ENCODE data around the gene ISYNA1. TPM values are rescaled to one million over a fixed set of nuclear protein-coding genes. Genes with fewer than 3 reads are reported as not detected.
A peak's percentile ranks its signal among the peaks of the same experiment; 100 is the strongest.

ISYNA1 gene
- total RNA-seq, 2 experiments from 2014 or later, result 48.6 to 54.9 TPM

GRCh38 chr19:18386543-18387271 lies 51.2 kb downstream of the ISYNA1 start:
- H3K4me1 Mint-ChIP-seq (ENCODE audit: low read depth), result peaks cover 6% of the 10 kb centered on the region
- DNase-seq (no peak), ATAC-seq (no peak)
- intact Hi-C loops (cut with micrococcal nuclease), result no loop called here
- H3K36me3 Mint-ChIP-seq (ENCODE audit: low read depth), result no peaks in the 10 kb centered on the region
- H3K4me3 Mint-ChIP-seq, result no peak overlapping the region
- peaks cover 41% of the 10 kb centered on the region for H3K27me3 Mint-ChIP-seq
- CTCF ChIA-PET, result interaction anchor here (0.8 to 6.7 kb wide), 5 partner anchors 13 to 460 kb away, joined by 3 to 181 read pairs (median 5); partner anchors contain the start of gene SSBP4
- no peaks in the 10 kb centered on the region for H3K9me3 Mint-ChIP-seq
- POLR2A ChIA-PET, result interaction anchor here (1.6 kb wide), 1 partner anchor 26 kb away, joined by 4 read pairs; no protein-coding TSS in a partner anchor
- H3K27ac Mint-ChIP-seq, result no peak overlapping the region
- TF ChIP-seq, protein P1, sequence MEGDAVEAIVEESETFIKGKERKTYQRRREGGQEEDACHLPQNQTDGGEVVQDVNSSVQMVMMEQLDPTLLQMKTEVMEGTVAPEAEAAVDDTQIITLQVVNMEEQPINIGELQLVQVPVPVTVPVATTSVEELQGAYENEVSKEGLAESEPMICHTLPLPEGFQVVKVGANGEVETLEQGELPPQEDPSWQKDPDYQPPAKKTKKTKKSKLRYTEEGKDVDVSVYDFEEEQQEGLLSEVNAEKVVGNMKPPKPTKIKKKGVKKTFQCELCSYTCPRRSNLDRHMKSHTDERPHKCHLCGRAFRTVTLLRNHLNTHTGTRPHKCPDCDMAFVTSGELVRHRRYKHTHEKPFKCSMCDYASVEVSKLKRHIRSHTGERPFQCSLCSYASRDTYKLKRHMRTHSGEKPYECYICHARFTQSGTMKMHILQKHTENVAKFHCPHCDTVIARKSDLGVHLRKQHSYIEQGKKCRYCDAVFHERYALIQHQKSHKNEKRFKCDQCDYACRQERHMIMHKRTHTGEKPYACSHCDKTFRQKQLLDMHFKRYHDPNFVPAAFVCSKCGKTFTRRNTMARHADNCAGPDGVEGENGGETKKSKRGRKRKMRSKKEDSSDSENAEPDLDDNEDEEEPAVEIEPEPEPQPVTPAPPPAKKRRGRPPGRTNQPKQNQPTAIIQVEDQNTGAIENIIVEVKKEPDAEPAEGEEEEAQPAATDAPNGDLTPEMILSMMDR (IDR thresholded peaks at IDR 0.05), result no peak

GRCh38 chr19:18385675-18386542 lies 52.0 kb downstream of the ISYNA1 start, which contains the start of gene GDF15:
TSS of gene GDF15 (plus strand) at chr19:18386158. CDS start at chr19:18386190, 32 bp downstream.
- peaks cover 41% of the 10 kb centered on the region for H3K27me3 Mint-ChIP-seq
- ATAC-seq, result no peak

DNA sequence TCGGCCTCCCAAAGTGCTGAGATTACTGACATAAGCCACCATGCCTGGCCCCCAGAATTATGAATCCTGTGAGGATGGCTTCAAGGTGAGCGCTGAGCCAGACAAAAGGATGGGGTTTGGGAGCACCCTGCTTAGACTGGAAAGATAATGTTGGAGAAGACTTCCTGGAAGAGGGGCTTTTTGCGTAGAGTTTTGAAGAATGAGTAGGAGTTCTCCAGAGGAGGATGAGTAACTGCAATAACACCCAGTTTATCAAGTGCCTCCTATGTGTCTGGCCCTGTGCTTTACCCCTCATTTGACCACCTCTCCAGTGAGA lies 52.6 kb downstream of the ISYNA1 start:
- DNase-seq, result no peak

More at GRCh38 chr19:18385675-18386542, 52.0 kb downstream of the ISYNA1 start, which contains the start of gene GDF15:
- DNase-seq, result peak; percentile 52
- CTCF ChIA-PET, result interaction anchor here (0.5 to 6.7 kb wide), 9 partner anchors 8 to 55 kb away, joined by 3 to 181 read pairs (median 3); partner anchors contain the start of gene SSBP4
- Mint-ChIP-seq H3K9me3 (no peaks in the 10 kb centered on the region), H3K4me1 (ENCODE audit: low read depth) (peaks cover 6% of the 10 kb centered on the region), H3K36me3 (ENCODE audit: low read depth) (no peaks in the 10 kb centered on the region), H3K4me3 (no peak within 1 kb of the TSS), H3K27ac (no peak within 1 kb of the TSS)
- POLR2A ChIA-PET, result no interaction called here
- TF ChIP-seq, protein P1 (IDR thresholded peaks at IDR 0.05), result peak; percentile 71
- intact Hi-C loops (cut with micrococcal nuclease), result no loop called here

DNA sequence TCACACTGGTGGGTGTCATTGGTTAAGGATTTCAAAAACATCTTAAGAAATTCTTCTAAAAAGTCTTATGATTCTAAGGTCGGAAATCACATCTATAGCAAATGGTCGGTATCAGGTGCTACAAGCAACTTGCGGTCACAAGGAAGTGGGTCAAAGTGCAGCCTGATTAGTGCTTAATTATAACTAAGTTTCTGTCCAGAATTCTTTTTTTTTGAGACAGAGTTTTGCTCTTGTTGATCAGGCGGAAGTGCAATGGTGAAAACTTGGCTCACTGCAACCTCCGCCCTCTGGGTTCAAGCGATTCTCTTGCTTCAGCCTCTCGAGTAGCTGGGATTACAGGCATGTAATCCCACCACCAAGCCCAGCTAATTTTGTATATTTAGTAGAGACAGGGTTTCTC lies 53.2 kb downstream of the ISYNA1 start:
- ChIA-PET CTCF (interaction anchor here (1.1 to 6.1 kb wide), 2 partner anchors 24 to 54 kb away, joined by 6 to 90 read pairs; no protein-coding TSS in a partner anchor), POLR2A (no interaction called here)
- Mint-ChIP-seq H3K36me3 (ENCODE audit: low read depth) (no peaks in the 10 kb centered on the region), H3K27me3 (peaks cover 38% of the 10 kb centered on the region), H3K27ac (no peak overlapping the region), H3K4me3 (no peak overlapping the region), H3K4me1 (ENCODE audit: low read depth) (peaks cover 6% of the 10 kb centered on the region), H3K9me3 (no peaks in the 10 kb centered on the region)
- ATAC-seq (no peak), DNase-seq (no peak)
- TF ChIP-seq, protein P1 (IDR thresholded peaks at IDR 0.05), result no peak
- intact Hi-C loops (cut with micrococcal nuclease), result no loop called here

More for the DNA sequence above, 52.6 kb downstream of the ISYNA1 start:
- no peak for ATAC-seq
- H3K27me3 Mint-ChIP-seq, result peaks cover 38% of the 10 kb centered on the region
- no peaks in the 10 kb centered on the region for H3K36me3 Mint-ChIP-seq (ENCODE audit: low read depth)
- intact Hi-C loops (cut with micrococcal nuclease), result no loop called here
- no peak overlapping the region for H3K27ac Mint-ChIP-seq
- POLR2A ChIA-PET, result no interaction called here
- no peak overlapping the region for H3K4me3 Mint-ChIP-seq
- peaks cover 6% of the 10 kb centered on the region for H3K4me1 Mint-ChIP-seq (ENCODE audit: low read depth)
- CTCF ChIA-PET, result interaction anchor here (0.5 to 6.7 kb wide), 8 partner anchors 9 to 55 kb away, joined by 3 to 181 read pairs (median 4); partner anchors contain the start of gene SSBP4
- H3K9me3 Mint-ChIP-seq, result no peaks in the 10 kb centered on the region
- TF ChIP-seq, protein P1 (IDR thresholded peaks at IDR 0.05), result no peak

Small RNAs within 50 kb of the gene (microRNA-seq; reads per million reads assigned to microRNA genes)
- gene MIR3189 (ENCODE audit: borderline microRNAs expressed, borderline replicate concordance), result not detected

Other genes with a start within 250 kb of the ISYNA1 start
- 1 to 10 TPM; 8.5 to 9.6 TPM for gene MPV17L2, start 244.9 kb downstream of the ISYNA1 start, total RNA-seq
- gene RAB3A, start 234.1 kb downstream of the ISYNA1 start, total RNA-seq, result 10 to 100 TPM in 1 of 2 experiments, 1 to 10 TPM in 1; 8.9 to 11.3 TPM
- gene PDE4C, start 211.7 kb downstream of the ISYNA1 start, total RNA-seq, result under 1 TPM in 1 of 2 experiments, not detected in 1; 0.38 TPM
- under 1 TPM; 0.59 to 0.69 TPM for gene IQCN, start 163.7 kb downstream of the ISYNA1 start, total RNA-seq
- 100 to 1,000 TPM; 527 to 530 TPM for gene JUND, start 156.5 kb downstream of the ISYNA1 start, total RNA-seq
- 100 to 1,000 TPM; 426 to 433 TPM for gene LSM4, start 115.1 kb downstream of the ISYNA1 start, total RNA-seq
- 10 to 100 TPM; 21.7 to 23.9 TPM for gene PGPEP1, start 97.5 kb downstream of the ISYNA1 start, total RNA-seq
- not detected for gene GDF15, start 52.0 kb downstream of the ISYNA1 start, total RNA-seq
- not detected for gene LRRC25, start 40.5 kb downstream of the ISYNA1 start, total RNA-seq
- gene SSBP4, start 18.7 kb downstream of the ISYNA1 start, total RNA-seq, result 100 to 1,000 TPM in 1 of 2 experiments, 10 to 100 TPM in 1; 98.2 to 102 TPM
- 10 to 100 TPM; 20.1 to 21.9 TPM for gene ELL, start 83.9 kb upstream of the ISYNA1 start, total RNA-seq
- gene FKBP8, start 105.4 kb upstream of the ISYNA1 start, total RNA-seq, result 100 to 1,000 TPM; 216 to 220 TPM
- gene KXD1, start 119.7 kb upstream of the ISYNA1 start, total RNA-seq, result 100 to 1,000 TPM; 137 to 142 TPM
- 1,000 to 10,000 TPM; 1,795 to 1,837 TPM for gene UBA52, start 133.7 kb upstream of the ISYNA1 start, total RNA-seq
- 10 to 100 TPM; 61.2 to 65.1 TPM for gene REX1BD, start 150.7 kb upstream of the ISYNA1 start, total RNA-seq
- gene CRLF1, start 168.7 kb upstream of the ISYNA1 start, total RNA-seq, result not detected
- gene TMEM59L, start 174.7 kb upstream of the ISYNA1 start, total RNA-seq, result not detected
- 10 to 100 TPM; 10.3 to 10.8 TPM for gene KLHL26, start 198.9 kb upstream of the ISYNA1 start, total RNA-seq
- 1 to 10 TPM; 4.4 to 4.5 TPM for gene CRTC1, start 245.5 kb upstream of the ISYNA1 start, total RNA-seq